ENCODE results near the gene SOCS6. TPM values are rescaled to one million over a fixed set of nuclear protein-coding genes. Genes with fewer than 3 reads are reported as not detected.

Gene SOCS6
- total and polyA plus RNA-seq, 4 donors, result 5.5 to 30.1 (median 8.7) TPM

- 82% methylated on average over 2 of the region's 2 CpGs for WGBS
- Histone ChIP-seq H3K4me1 (ENCODE audit: control insufficient read depth in 4 of 4, insufficient read depth in 4 of 4, low read length in 3 of 4) (peaks cover 0 to 2% (median 0%) of the 10 kb centered on the region in 4 donors), H3K27ac (ENCODE audit: low read depth in 1 of 2, low read length in 2 of 2) (no peak overlapping the region), H3K9ac (ENCODE audit: low read depth in 1 of 2, low read length in 2 of 2) (no peak overlapping the region), H3K36me3 (ENCODE audit: control insufficient read depth in 4 of 4, insufficient read depth in 3 of 4, low read depth in 1 of 4, low read length in 3 of 4) (no peaks in the 10 kb centered on the region), H3K9me3 (ENCODE audit: control insufficient read depth in 4 of 4, low read length in 3 of 4) (no peaks in the 10 kb centered on the region), H3K27me3 (ENCODE audit: control insufficient read depth in 4 of 4, insufficient read depth in 4 of 4, low read length in 3 of 4) (no peaks in the 10 kb centered on the region), H3K4me3 (ENCODE audit: low read depth in 1 of 3, low read length in 3 of 3) (no peak overlapping the region)
- no peak for DNase-seq (ENCODE audit: low spot score)
- TF ChIP-seq CTCF (IDR thresholded peaks at IDR 0.05; ENCODE audit: low read depth, low read length, missing input control) (no peak), REST (IDR thresholded peaks at IDR 0.05) (no peak), ZBTB33 (IDR thresholded peaks at IDR 0.05) (no peak), GABPA (IDR thresholded peaks at IDR 0.05 in 1 of 2, conservative IDR thresholded peaks at IDR 0.05 in 1 of 2) (no peak), NR2F2 (IDR thresholded peaks at IDR 0.05) (no peak), RAD21 (IDR thresholded peaks at IDR 0.05) (no peak), RXRA (IDR thresholded peaks at IDR 0.05) (no peak), FOXA1 (IDR thresholded peaks at IDR 0.05) (no peak), TAF1 (conservative IDR thresholded peaks at IDR 0.05) (no peak), YY1 (IDR thresholded peaks at IDR 0.05) (no peak), ATF3 (IDR thresholded peaks at IDR 0.05) (no peak), EGR1 (IDR thresholded peaks at IDR 0.05; ENCODE audit: low read depth in 2 of 2) (no peak), HNF4G (IDR thresholded peaks at IDR 0.05) (no peak), MAX (IDR thresholded peaks at IDR 0.05) (no peak)
Measured at GRCh38 chr18:70284976-70285620, 3.7 kb upstream of the SOCS6 start.

GRCh38 chr18:70287731-70288130 lies 1.1 kb upstream of the SOCS6 start:
- H3K4me3 ChIP-seq (ENCODE audit: low read depth in 1 of 3, low read length in 3 of 3), result no peak overlapping the region
- peak overlapping the region; percentile 75 to 84 for H3K9ac ChIP-seq (ENCODE audit: low read depth in 1 of 2, low read length in 2 of 2)
- 94% methylated on average over 2 of the region's 2 CpGs for WGBS
- no peak for DNase-seq (ENCODE audit: low spot score)
- H3K4me1 ChIP-seq (ENCODE audit: control insufficient read depth in 4 of 4, insufficient read depth in 4 of 4, low read length in 3 of 4), result peaks cover 0 to 27% (median 13%) of the 10 kb centered on the region in 4 donors
- no peaks in the 10 kb centered on the region for H3K27me3 ChIP-seq (ENCODE audit: control insufficient read depth in 4 of 4, insufficient read depth in 4 of 4, low read length in 3 of 4)
- no peaks in the 10 kb centered on the region for H3K36me3 ChIP-seq (ENCODE audit: control insufficient read depth in 4 of 4, insufficient read depth in 3 of 4, low read depth in 1 of 4, low read length in 3 of 4)
- no peaks in the 10 kb centered on the region for H3K9me3 ChIP-seq (ENCODE audit: control insufficient read depth in 4 of 4, low read length in 3 of 4)
- peak overlapping the region in 1 of 2 donors; percentile 86 for H3K27ac ChIP-seq (ENCODE audit: low read depth in 1 of 2, low read length in 2 of 2)
- no peak for TF ChIP-seq YY1 (IDR thresholded peaks at IDR 0.05)
- no peak for TF ChIP-seq MAX (IDR thresholded peaks at IDR 0.05)
- TF ChIP-seq HNF4G (IDR thresholded peaks at IDR 0.05), result no peak
- TF ChIP-seq JUND (IDR thresholded peaks at IDR 0.05), result no peak
- TF ChIP-seq HNF4A (conservative IDR thresholded peaks at IDR 0.05), result no peak
- TF ChIP-seq GABPA (IDR thresholded peaks at IDR 0.05 in 1 of 2, conservative IDR thresholded peaks at IDR 0.05 in 1 of 2), result no peak
- no peak for TF ChIP-seq ATF3 (IDR thresholded peaks at IDR 0.05)
- no peak for TF ChIP-seq FOXA2 (IDR thresholded peaks at IDR 0.05)

Measured in liver (tissue), 9 donors.